ENCODE data around the gene ADPGK. TPM values are rescaled to one million over a fixed set of nuclear protein-coding genes. Genes with fewer than 3 reads are reported as not detected.

ADPGK gene
- total RNA-seq, 1 experiment from 2014 or later: 54.8 TPM

- Histone ChIP-seq H3K4ac (ENCODE audit: low read depth, low read length) (no peak overlapping the region), H3K4me2 (ENCODE audit: insufficient read depth, insufficient read length, low read length) (no peak overlapping the region), H2BK5ac (ENCODE audit: insufficient read length, low read length) (no peak overlapping the region), H2BK12ac (ENCODE audit: insufficient read length, low read depth, low read length) (no peak overlapping the region), H2AFZ (ENCODE audit: low read length) (no peak overlapping the region), H4K8ac (replicated peaks; ENCODE audit: insufficient read length, low read depth, low read length) (no peak overlapping the region), H2BK20ac (ENCODE audit: low read depth, low read length, poor library complexity, severe bottlenecking) (no peak overlapping the region), H4K5ac (ENCODE audit: insufficient read length, low read depth, low read length) (no peak overlapping the region), H2BK15ac (ENCODE audit: low read depth, low read length) (no peak overlapping the region), H3K4me1 (ENCODE audit: insufficient read depth, low read length) (peaks cover 9% of the 10 kb centered on the region; the same call in 1 of the 2 replicates), H3K27ac (ENCODE audit: insufficient read length, low read depth, low read length) (no peak overlapping the region), H4K20me1 (ENCODE audit: control insufficient read depth, insufficient read depth, insufficient read length) (no peaks in the 10 kb centered on the region), H2BK120ac (ENCODE audit: low read depth, low read length, poor library complexity, severe bottlenecking) (no peak overlapping the region), H3K9ac (ENCODE audit: extremely low read depth, insufficient read length, low read length) (no peak overlapping the region), H3K79me1 (ENCODE audit: insufficient read depth, low read depth, low read length, poor library complexity, severe bottlenecking) (peaks cover 6% of the 10 kb centered on the region), H3K79me2 (ENCODE audit: insufficient read depth, low read length) (peaks cover 16% of the 10 kb centered on the region; the same call in 1 of the 2 replicates), H3K23me2 (ENCODE audit: insufficient read length, low read depth, low read length, poor library complexity, severe bottlenecking) (peaks cover 3% of the 10 kb centered on the region), H3T11ph (ENCODE audit: low read length) (no peak overlapping the region), H3K56ac (ENCODE audit: insufficient read length, low read depth, low read length) (no peak overlapping the region), H2AK5ac (ENCODE audit: insufficient read length, low read length) (no peak overlapping the region), H4K91ac (ENCODE audit: insufficient read length, low read depth, low read length) (no peak overlapping the region), H3K18ac (ENCODE audit: insufficient read length, low read depth, low read length) (no peak overlapping the region), H3K27me3 (ENCODE audit: insufficient read depth, low read length) (no peaks in the 10 kb centered on the region), H3K9me3 (ENCODE audit: control insufficient read depth, low read depth, low read length) (no peaks in the 10 kb centered on the region), H3K23ac (ENCODE audit: insufficient read length, low read depth, low read length) (no peak overlapping the region), H3K14ac (ENCODE audit: insufficient read depth, low read length) (no peak overlapping the region)
- TF ChIP-seq, protein P1, sequence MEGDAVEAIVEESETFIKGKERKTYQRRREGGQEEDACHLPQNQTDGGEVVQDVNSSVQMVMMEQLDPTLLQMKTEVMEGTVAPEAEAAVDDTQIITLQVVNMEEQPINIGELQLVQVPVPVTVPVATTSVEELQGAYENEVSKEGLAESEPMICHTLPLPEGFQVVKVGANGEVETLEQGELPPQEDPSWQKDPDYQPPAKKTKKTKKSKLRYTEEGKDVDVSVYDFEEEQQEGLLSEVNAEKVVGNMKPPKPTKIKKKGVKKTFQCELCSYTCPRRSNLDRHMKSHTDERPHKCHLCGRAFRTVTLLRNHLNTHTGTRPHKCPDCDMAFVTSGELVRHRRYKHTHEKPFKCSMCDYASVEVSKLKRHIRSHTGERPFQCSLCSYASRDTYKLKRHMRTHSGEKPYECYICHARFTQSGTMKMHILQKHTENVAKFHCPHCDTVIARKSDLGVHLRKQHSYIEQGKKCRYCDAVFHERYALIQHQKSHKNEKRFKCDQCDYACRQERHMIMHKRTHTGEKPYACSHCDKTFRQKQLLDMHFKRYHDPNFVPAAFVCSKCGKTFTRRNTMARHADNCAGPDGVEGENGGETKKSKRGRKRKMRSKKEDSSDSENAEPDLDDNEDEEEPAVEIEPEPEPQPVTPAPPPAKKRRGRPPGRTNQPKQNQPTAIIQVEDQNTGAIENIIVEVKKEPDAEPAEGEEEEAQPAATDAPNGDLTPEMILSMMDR (conservative IDR thresholded peaks at IDR 0.05): no peak
- Mint-ChIP-seq H3K27me3 (ENCODE audit: low read depth) (no peaks in the 10 kb centered on the region), H3K4me1 (peaks cover 15 to 21% of the 10 kb centered on the region in 2 experiments), H3K9me3 (no peaks in the 10 kb centered on the region), H3K27ac (peak overlapping the region in 1 of 3 experiments; percentile 4; a peak in 1 of 7 replicates), H3K4me3 (no peak overlapping the region), H3K36me3 (ENCODE audit: insufficient read depth in 1 of 3, low read depth in 3 of 3) (peaks cover 6 to 24% (median 19%) of the 10 kb centered on the region in 3 experiments; a peak in 6 of 7 replicates)
- no CpG with 5 or more reads among the region's 6 CpGs for WGBS (ENCODE audit: extremely low coverage, insufficient read length, low lambda C conversion rate)
- no peak for DNase-seq
Measured at GRCh38 chr15:72778796-72779195, 4.8 kb downstream of the ADPGK start.
